Measurements from ENCODE around the gene ARHGEF33.

- TF ChIP-seq EP300 (IDR thresholded peaks at IDR 0.05) = no peak
- no peak for TF ChIP-seq CTCF (IDR thresholded peaks at IDR 0.05)
- TF ChIP-seq POLR2AphosphoS5 (IDR thresholded peaks at IDR 0.05) = no peak
Observed at GRCh38 chr2:39022642-39023235, 133.1 kb downstream of the ARHGEF33 start.
